Regular cardiac myocyte (primary cell): ENCODE results near the gene FMR1. TPM values are rescaled to one million over a fixed set of nuclear protein-coding genes. Genes with fewer than 3 reads are reported as not detected.

Source experiments
- total RNA-seq: library from RNA; depleted of rRNA; stranded (reverse); fragments of >200 nt; gene quantifications from 2 replicates; pipeline ENCODE4 v1.2.3, GENCODE V29; 2014

Gene FMR1
- 22.8 and 28.8 TPM in 2 replicates for total RNA-seq

GRCh38 chrX:147911192-147912022 is at the start of gene FMR1:
Gene FMR1, plus strand, starts transcription at chrX:147911919. Its CDS starts 261 bp downstream, at chrX:147912180.

GRCh38 chrX:147981038-147981752 is 69.5 kb downstream of the FMR1 start, which contains the start of gene FMR1NB:
Gene FMR1NB, plus strand, starts transcription at chrX:147981337. Its CDS starts 66 bp downstream, at chrX:147981403.

Other genes with a start within 250 kb of the FMR1 start
- gene FMR1NB, start 69.4 kb downstream of the FMR1 start, total RNA-seq: not detected in 2 replicates